ENCODE data around the gene NUDC. TPM values are rescaled to one million over a fixed set of nuclear protein-coding genes. Genes with fewer than 3 reads are reported as not detected.

NUDC gene
- total and polyA plus RNA-seq, 2 of the 13 experiments (the other 11 are each of a cell fraction or from before 2014, with no cell fraction given) = 34.7 to 104 TPM

- peak; percentile 51; the same call in 1 of the 2 replicates for TF ChIP-seq ZBTB49 (CRISPR knock-in tag; IDR thresholded peaks at IDR 0.05; ENCODE audit: borderline replicate concordance)
- TF ChIP-seq ZNF343 (CRISPR knock-in tag; IDR thresholded peaks at IDR 0.05) = peak; percentile 60; the same call in 1 of the 2 replicates
- no peak for TF ChIP-seq ZNF513 (CRISPR knock-in tag; conservative IDR thresholded peaks at IDR 0.05)
- no peak for TF ChIP-seq GRHL1 (CRISPR knock-in tag; conservative IDR thresholded peaks at IDR 0.05)
- TF ChIP-seq ZNF142 (CRISPR knock-in tag; IDR thresholded peaks at IDR 0.05) = no peak
- no peak for TF ChIP-seq HMGA1 (CRISPR knock-in tag; conservative IDR thresholded peaks at IDR 0.05)
- TF ChIP-seq ISX (CRISPR knock-in tag; conservative IDR thresholded peaks at IDR 0.05) = no peak
- TF ChIP-seq BHLHE40 (IDR thresholded peaks at IDR 0.05; ENCODE audit: low read length) = no peak
- peak; percentile 20; the same call in 1 of the 2 replicates for TF ChIP-seq ELF4 (CRISPR knock-in tag; IDR thresholded peaks at IDR 0.05; ENCODE audit: borderline replicate concordance)
- no peak for TF ChIP-seq ZNF30 (CRISPR knock-in tag; IDR thresholded peaks at IDR 0.05)
- no peak for TF ChIP-seq ZNF615 (CRISPR knock-in tag; IDR thresholded peaks at IDR 0.05; ENCODE audit: borderline replicate concordance)
- no peak for TF ChIP-seq ZSCAN25 (CRISPR knock-in tag; IDR thresholded peaks at IDR 0.05)
- TF ChIP-seq SRSF1 (optimal IDR thresholded peaks at IDR 0.05; ENCODE audit: low read depth, low read length) = no peak
- peak; percentile 55 for TF ChIP-seq NCOA2 (CRISPR knock-in tag; IDR thresholded peaks at IDR 0.05)
- peak; percentile 57 for TF ChIP-seq FOXA3 (CRISPR knock-in tag; IDR thresholded peaks at IDR 0.05)
These were observed 21.3 kb upstream of the NUDC start, which contains the start of gene GPATCH3 (continued) for GRCh38 chr1:26900001-26900814.

All from HepG2 (cell line).